Measurements from ENCODE around the gene ZBTB32. TPM values are rescaled to one million over a fixed set of nuclear protein-coding genes. Genes with fewer than 3 reads are reported as not detected.

The ZBTB32 gene
- total and polyA plus RNA-seq, 3 donors from 2014 or later: 26.1 to 125 (median 32.5) TPM

DNA sequence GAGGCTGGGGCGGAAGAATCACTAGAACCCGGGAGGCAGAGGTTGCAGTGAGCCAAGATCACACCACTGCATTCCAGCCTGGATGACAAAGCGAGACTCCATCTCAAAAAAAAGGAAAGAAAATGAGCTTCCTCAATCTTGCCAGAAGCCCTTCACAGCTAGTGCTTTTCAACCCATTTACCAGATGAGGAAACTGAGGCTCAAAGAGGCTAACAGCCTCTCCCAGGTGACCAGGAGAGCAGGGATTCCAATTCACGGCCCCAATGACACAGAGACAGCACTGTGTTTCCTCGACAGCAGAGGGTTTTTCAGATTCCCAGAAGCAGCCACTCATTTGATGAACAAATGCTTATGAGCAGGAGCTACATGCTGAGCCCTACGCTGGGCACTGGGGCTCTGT lies 34.8 kb upstream of the ZBTB32 start:
- Histone ChIP-seq H3K9me3 (no peaks in the 10 kb centered on the region), H3K27ac (no peak overlapping the region), H3K4me1 (peaks cover 4% of the 10 kb centered on the region), H3K27me3 (no peaks in the 10 kb centered on the region), H3K4me3 (no peak overlapping the region), H3K36me3 (ENCODE audit: low read depth, missing control alignments) (no peaks in the 10 kb centered on the region)
- WGBS, 2 donors: 87 to 90% methylated on average over 6 of the region's 6 CpGs
- TF ChIP-seq, protein P1, sequence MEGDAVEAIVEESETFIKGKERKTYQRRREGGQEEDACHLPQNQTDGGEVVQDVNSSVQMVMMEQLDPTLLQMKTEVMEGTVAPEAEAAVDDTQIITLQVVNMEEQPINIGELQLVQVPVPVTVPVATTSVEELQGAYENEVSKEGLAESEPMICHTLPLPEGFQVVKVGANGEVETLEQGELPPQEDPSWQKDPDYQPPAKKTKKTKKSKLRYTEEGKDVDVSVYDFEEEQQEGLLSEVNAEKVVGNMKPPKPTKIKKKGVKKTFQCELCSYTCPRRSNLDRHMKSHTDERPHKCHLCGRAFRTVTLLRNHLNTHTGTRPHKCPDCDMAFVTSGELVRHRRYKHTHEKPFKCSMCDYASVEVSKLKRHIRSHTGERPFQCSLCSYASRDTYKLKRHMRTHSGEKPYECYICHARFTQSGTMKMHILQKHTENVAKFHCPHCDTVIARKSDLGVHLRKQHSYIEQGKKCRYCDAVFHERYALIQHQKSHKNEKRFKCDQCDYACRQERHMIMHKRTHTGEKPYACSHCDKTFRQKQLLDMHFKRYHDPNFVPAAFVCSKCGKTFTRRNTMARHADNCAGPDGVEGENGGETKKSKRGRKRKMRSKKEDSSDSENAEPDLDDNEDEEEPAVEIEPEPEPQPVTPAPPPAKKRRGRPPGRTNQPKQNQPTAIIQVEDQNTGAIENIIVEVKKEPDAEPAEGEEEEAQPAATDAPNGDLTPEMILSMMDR (IDR thresholded peaks at IDR 0.05): no peak
- no peak for TF ChIP-seq POLR2A (IDR thresholded peaks at IDR 0.05)
- intact Hi-C loops (cut with DNase I; ENCODE audit: low total_unique reads): no loop called here
- no peak for DNase-seq

DNA sequence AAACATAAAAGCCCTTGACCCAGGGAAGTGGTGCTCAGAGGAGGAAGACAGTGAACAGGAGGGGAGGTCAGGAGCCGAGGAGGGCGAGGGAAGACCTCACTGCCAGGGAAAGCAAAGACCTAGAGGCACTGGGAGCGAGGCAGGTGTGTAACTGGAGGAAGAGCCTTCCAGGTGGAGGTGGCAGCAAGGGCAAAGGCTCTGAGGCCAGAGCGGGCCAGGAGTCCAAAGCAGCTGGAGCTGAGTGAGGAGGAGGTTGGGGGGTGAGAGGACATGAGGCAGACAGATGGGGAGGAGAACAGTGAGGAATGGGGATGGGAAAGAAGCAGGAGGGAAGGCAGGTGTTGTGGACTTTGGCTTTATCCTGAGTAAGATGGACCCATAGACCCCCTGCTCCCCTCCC lies 34.4 kb upstream of the ZBTB32 start:
- DNase-seq: no peak
- TF ChIP-seq, protein P1 (IDR thresholded peaks at IDR 0.05): no peak
- no peak for TF ChIP-seq POLR2A (IDR thresholded peaks at IDR 0.05)
- Histone ChIP-seq H3K9me3 (no peaks in the 10 kb centered on the region), H3K4me1 (peaks cover 4% of the 10 kb centered on the region), H3K27ac (no peak overlapping the region), H3K36me3 (ENCODE audit: low read depth, missing control alignments) (no peaks in the 10 kb centered on the region), H3K4me3 (no peak overlapping the region), H3K27me3 (no peaks in the 10 kb centered on the region)
- WGBS, 2 donors: 59 to 80% methylated on average over 4 of the region's 4 CpGs
- intact Hi-C loops (cut with DNase I; ENCODE audit: low total_unique reads): no loop called here

DNA sequence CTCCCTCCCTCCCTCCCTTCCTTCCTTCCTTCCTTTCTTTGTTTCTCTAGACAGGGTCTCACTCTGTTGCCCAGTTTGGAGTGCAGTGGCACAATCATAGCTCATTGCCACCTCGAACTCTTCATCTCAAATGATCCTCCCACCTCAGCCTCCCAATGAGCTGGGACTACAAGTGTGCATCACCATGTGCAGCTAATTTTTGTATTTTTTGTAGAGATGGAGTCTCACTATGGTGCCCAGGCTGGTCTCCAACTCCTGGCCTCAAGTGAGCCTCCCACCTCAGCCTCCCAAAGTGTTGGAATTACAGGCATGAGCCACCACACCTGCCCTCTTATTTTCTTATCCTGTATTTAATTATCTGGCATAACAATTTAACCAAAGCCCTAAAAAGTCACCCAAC lies 33.7 kb upstream of the ZBTB32 start:
- DNase-seq: no peak
- Histone ChIP-seq H3K36me3 (ENCODE audit: low read depth, missing control alignments) (no peaks in the 10 kb centered on the region), H3K4me3 (no peak overlapping the region), H3K4me1 (peaks cover 4% of the 10 kb centered on the region), H3K9me3 (no peaks in the 10 kb centered on the region), H3K27ac (no peak overlapping the region), H3K27me3 (no peaks in the 10 kb centered on the region)
- WGBS, 2 donors: 81 to 82% methylated on average over 1 of the region's 1 CpG
- TF ChIP-seq POLR2A (IDR thresholded peaks at IDR 0.05): no peak
- TF ChIP-seq, protein P1 (IDR thresholded peaks at IDR 0.05): no peak
- intact Hi-C loops (cut with DNase I; ENCODE audit: low total_unique reads): no loop called here

DNA sequence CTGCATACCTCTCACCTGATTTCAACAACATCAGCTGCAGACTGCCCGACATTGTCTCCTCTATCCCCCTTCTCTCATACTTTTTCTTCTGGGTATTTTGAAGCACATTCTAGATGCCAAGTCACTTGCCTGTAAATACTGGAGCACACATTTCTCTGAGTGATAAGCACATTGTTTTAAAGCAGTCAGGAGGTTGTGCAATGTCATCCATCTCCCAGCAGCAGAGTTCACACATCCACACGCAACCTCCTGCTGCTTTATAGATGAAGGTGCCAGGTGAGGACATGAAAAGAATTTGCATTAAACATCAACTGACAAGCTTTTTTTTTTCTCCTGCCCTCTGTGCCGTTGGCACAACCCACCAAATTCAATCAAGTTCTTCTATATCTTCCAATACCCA lies 32.5 kb upstream of the ZBTB32 start:
- no peaks in the 10 kb centered on the region for H3K36me3 ChIP-seq (ENCODE audit: low read depth, missing control alignments)
- TF ChIP-seq, protein P1 (IDR thresholded peaks at IDR 0.05): no peak
- TF ChIP-seq POLR2A (IDR thresholded peaks at IDR 0.05): no peak
- H3K4me3 ChIP-seq: no peak overlapping the region
- peaks cover 4% of the 10 kb centered on the region for H3K4me1 ChIP-seq
- H3K27me3 ChIP-seq: no peaks in the 10 kb centered on the region
- intact Hi-C loops (cut with DNase I; ENCODE audit: low total_unique reads): no loop called here
- H3K9me3 ChIP-seq: no peaks in the 10 kb centered on the region
- WGBS, 2 donors: 60 to 66% methylated on average over 3 of the region's 3 CpGs
- DNase-seq: no peak
- no peak overlapping the region for H3K27ac ChIP-seq

DNA sequence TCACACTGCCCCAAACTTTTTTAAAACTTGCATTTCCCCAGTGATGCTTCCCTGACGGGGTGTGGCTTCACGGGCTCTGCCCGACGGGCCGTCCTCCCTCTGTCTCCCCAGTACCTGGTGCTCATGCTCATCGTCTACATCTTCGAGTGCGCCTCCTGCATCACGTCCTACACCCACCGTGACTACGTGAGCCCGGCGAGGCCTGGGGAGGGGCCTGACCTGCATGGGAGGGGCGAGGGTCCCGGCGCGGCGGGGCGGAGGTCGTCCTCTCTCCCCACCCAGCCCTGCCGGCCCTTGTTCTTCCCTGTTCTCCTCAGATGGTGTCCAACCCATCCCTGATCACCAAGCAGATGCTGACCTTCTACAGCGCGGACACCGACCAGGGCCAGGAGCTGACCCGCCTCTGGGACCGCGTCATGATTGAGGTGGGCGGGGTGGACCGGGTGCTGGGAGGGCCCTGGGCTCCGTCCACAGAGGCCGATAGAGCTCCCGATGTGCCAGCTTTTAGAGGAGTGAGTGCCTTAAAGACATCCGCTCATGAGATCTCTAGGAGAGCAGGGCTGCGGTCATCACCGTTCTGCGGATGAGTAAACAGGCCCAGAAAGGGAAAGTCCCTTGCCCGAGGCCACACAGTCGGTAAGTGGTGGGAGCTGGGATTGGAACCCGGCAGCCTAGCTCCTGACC lies 31.1 kb upstream of the ZBTB32 start:
- Histone ChIP-seq H3K27ac (no peak overlapping the region), H3K36me3 (ENCODE audit: low read depth, missing control alignments) (no peaks in the 10 kb centered on the region), H3K27me3 (no peaks in the 10 kb centered on the region), H3K9me3 (no peaks in the 10 kb centered on the region), H3K4me1 (peaks cover 4% of the 10 kb centered on the region), H3K4me3 (peak overlapping the region; percentile 12 to 41)
- intact Hi-C loops (cut with DNase I; ENCODE audit: low total_unique reads): no loop called here
- DNase-seq: no peak
- no peak for TF ChIP-seq POLR2A (IDR thresholded peaks at IDR 0.05)
- TF ChIP-seq, protein P1 (IDR thresholded peaks at IDR 0.05): no peak
- 3 to 7% methylated on average over 25 to 39 of the region's 39 CpGs for WGBS, 2 donors
